B cell (primary cell): ENCODE results near the gene BLOC1S6.

ENCODE experiments used
- EZH2 ChIP-seq: IDR thresholded peaks from 2 replicates; pipeline ENCODE4 v1.6.1; 2012; ENCODE audit warnings: borderline replicate concordance, low read depth, mild to moderate bottlenecking, moderate library complexity, low read length; ENCODE audit not compliant: insufficient read depth, poor library complexity, severe bottlenecking
- TF ChIP-seq, protein P1 (sequence below): fragments of 200-600 bp; IDR thresholded peaks from one replicate; pipeline ENCODE4 v1.8.0; 2022; ENCODE audit warnings: antibody characterized with exemption, mild to moderate bottlenecking

DNA sequence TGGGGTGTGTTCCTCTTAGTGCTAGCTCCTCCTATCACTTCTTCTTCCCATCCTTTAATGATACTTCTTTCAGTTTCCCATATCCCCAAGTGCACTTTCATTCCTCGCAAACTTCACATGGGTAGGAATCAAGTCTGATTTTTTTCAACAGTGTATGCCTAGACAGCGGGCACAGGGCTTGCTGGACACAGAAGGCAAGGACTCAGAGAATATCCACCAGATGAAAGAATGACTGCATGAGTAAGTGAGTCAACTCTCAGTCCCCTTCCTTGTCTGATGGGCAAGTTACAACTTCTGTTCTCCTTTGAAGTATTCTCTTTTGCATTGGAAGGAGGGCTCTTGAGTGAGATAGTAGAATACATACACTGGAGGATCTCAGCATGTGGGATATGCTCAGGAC, 44.6 kb downstream of the BLOC1S6 start:
- TF ChIP-seq, protein P1, sequence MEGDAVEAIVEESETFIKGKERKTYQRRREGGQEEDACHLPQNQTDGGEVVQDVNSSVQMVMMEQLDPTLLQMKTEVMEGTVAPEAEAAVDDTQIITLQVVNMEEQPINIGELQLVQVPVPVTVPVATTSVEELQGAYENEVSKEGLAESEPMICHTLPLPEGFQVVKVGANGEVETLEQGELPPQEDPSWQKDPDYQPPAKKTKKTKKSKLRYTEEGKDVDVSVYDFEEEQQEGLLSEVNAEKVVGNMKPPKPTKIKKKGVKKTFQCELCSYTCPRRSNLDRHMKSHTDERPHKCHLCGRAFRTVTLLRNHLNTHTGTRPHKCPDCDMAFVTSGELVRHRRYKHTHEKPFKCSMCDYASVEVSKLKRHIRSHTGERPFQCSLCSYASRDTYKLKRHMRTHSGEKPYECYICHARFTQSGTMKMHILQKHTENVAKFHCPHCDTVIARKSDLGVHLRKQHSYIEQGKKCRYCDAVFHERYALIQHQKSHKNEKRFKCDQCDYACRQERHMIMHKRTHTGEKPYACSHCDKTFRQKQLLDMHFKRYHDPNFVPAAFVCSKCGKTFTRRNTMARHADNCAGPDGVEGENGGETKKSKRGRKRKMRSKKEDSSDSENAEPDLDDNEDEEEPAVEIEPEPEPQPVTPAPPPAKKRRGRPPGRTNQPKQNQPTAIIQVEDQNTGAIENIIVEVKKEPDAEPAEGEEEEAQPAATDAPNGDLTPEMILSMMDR = no peak
- TF ChIP-seq EZH2 = no peak
